Ectodermal cell (in vitro differentiated cells): ENCODE results near the gene PAXX.

Source experiments
- H3K27ac ChIP-seq: 2 replicates; pipeline ENCODE4 v1.7.0; 2013; ENCODE audit warnings: mild to moderate bottlenecking, low read depth, low read length; ENCODE audit not compliant: insufficient read depth, poor library complexity, severe bottlenecking
- H3K27me3 ChIP-seq: 2 replicates; pipeline ENCODE4 v1.7.0; 2013; ENCODE audit warnings: mild to moderate bottlenecking, low read length; ENCODE audit not compliant: insufficient read depth, control insufficient read depth, poor library complexity, severe bottlenecking
- H3K36me3 ChIP-seq: one replicate; pipeline ENCODE4 v1.7.0; 2013; ENCODE audit warnings: low read length; ENCODE audit not compliant: control insufficient read depth, insufficient read depth
- H3K4me1 ChIP-seq: one replicate; pipeline ENCODE4 v1.7.0; 2013; ENCODE audit warnings: low read length; ENCODE audit not compliant: control insufficient read depth, insufficient read depth
- H3K4me3 ChIP-seq: 2 replicates; pipeline ENCODE4 v1.7.0; 2013; ENCODE audit warnings: low read depth, low read length, control low read depth; ENCODE audit not compliant: insufficient read depth
- H3K9me3 ChIP-seq: 2 replicates; pipeline ENCODE4 v1.7.0; 2013; ENCODE audit warnings: mild to moderate bottlenecking, low read length, moderate library complexity; ENCODE audit not compliant: control insufficient read depth
- WGBS, 2 experiments: methylation state at CpG; one replicate each; pipeline ENCODE4 v1.1.7; 2013; ENCODE audit warnings: missing lambda C conversion rate in 2 of 2; 5-methylcytosine and 5-hydroxymethylcytosine counted together

PAXX gene

DNA sequence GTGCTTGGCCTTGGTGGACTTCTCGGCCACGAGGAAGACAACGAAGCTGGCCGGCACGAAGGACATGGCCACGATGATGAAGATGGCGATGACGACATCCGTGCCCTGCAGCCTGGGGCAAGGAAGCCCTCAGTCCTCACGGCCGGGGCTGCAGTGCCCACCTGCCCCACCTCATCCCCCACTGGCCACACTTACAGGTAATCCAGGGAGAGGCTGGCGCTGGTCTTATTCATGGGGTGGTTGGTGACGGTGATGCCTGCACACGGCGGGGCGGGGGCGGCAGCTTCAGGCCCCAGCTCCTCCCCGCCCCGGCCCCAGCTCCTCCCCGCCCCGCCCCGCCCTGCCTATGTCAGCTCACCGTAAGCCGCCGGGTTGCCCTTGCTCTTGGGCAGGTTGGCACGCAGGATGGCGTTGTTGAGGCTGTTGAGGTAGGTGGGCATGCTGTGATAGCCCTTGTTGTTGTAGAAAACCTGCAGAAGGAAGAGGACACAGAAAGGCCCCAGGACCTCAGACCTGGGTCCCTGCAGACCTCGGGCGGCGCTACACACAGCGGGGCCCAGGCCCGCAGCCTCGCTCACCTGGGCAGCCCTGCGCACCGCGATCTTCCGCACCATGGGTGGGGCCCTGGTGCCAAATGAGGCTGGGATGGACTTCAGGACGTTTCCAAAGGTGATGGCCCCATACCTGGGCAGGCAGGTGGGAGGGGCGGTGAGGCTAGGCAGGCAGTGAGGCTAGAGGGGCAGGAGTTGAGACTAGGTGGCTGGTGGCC lies 19.9 kb downstream of the PAXX start:
- Histone ChIP-seq H3K4me3 (no peak overlapping the region), H3K9me3 (no peaks in the 10 kb centered on the region), H3K36me3 (peaks cover 5% of the 10 kb centered on the region), H3K4me1 (peaks cover 7% of the 10 kb centered on the region), H3K27me3 (no peaks in the 10 kb centered on the region), H3K27ac (no peak overlapping the region)
- WGBS, 2 experiments, result 94 to 95% methylated on average over 39 of the region's 39 CpGs

DNA sequence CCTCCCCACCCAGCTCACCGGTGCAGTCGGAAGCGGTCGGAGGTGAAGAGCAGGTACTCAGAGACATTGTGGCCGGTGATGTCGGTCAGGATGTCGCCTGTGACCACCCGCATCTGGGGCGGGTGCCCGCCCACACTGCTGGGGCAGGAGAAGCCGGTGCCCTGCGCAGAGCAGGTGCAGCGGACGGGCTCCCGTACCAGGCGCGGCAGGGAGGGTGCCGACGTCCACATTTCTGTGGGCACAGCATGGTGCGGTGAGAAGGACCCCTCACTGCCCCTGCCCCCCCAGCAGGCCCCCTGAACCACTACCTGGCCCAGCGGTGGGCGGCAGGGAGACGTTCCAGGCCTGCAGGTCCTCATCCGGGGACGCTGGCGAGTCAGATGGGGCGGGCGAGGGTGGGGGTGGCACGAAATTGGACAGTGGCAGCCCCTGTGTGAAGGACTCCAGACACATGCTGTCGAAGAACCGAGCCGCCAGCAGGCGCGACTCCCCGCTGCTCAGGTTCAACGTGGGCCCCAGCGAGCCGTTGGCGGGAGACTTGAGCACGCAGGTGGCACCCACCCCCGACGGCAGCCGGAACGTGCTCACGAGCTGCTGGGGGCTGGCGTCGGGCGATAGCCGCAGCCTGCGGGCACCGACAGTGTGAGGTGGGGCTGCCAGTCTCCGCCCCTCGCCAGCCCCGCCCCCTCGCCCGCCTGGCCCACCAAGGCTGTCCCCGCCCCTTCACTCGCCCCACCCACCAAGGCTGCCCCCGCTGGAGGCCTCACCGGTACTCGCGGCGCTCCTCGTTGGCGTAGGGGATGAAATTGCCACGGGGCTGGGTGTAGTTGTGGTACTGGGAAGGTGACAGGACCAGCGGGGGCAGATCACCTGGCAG lies 20.7 kb downstream of the PAXX start:
- peaks cover 5% of the 10 kb centered on the region for H3K36me3 ChIP-seq
- H3K9me3 ChIP-seq, result no peaks in the 10 kb centered on the region
- WGBS, 2 experiments, result 74 to 81% methylated on average over 66 to 67 of the region's 67 CpGs
- H3K4me1 ChIP-seq, result peaks cover under 1% of the 10 kb centered on the region
- H3K27me3 ChIP-seq, result no peaks in the 10 kb centered on the region
- H3K27ac ChIP-seq, result no peak overlapping the region
- no peak overlapping the region for H3K4me3 ChIP-seq

DNA sequence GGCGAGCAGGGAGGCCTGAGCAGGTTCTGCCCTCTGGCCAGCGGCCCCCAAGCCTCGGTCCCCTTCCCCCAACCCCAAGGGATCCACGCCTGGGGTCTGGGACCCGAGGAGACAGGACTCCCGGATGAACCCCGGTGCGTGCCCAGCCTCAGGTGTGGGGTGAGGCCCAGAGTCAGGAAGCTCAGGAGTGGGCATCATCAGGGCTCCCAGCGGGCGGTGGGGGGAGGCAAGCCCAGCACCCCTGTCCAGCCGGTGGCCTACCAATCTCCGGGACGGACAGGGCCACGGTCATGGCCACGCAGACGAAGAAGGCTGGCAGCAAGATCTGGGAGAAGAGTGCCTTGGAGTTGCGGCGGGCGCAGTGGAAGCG lies 21.3 kb downstream of the PAXX start:
- Histone ChIP-seq H3K36me3 (peaks cover 5% of the 10 kb centered on the region), H3K9me3 (no peaks in the 10 kb centered on the region)
- WGBS, 2 experiments, result 93 to 96% methylated on average over 20 of the region's 20 CpGs

DNA sequence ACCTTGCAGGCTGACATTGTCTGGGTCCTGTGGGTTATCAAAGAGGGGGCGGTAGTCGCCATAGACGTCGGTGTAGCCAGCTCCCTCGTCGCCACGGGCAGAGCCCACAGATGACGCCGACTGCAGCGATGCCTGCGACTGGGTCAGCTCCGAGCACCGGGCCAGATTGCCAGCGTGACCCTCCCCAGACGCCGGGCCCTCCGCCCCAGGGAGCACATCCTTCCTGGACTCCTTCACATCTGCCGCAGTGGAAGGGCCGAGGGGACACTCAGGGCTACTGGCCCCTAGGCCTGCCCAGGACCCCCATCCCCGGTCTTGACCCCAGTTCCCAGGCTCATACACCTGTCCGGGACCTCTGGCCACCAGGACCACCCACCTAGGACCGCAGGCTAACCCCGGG lies 21.9 kb downstream of the PAXX start:
- 92 to 93% methylated on average over 23 of the region's 23 CpGs for WGBS, 2 experiments
- Histone ChIP-seq H3K27ac (no peak overlapping the region), H3K27me3 (no peaks in the 10 kb centered on the region), H3K36me3 (peaks cover 5% of the 10 kb centered on the region), H3K4me1 (no peaks in the 10 kb centered on the region), H3K9me3 (no peaks in the 10 kb centered on the region), H3K4me3 (no peak overlapping the region)

More for the DNA sequence above, 21.3 kb downstream of the PAXX start:
- H3K4me1 ChIP-seq, result no peaks in the 10 kb centered on the region
- no peak overlapping the region for H3K4me3 ChIP-seq
- H3K27me3 ChIP-seq, result no peaks in the 10 kb centered on the region
- no peak overlapping the region for H3K27ac ChIP-seq

DNA sequence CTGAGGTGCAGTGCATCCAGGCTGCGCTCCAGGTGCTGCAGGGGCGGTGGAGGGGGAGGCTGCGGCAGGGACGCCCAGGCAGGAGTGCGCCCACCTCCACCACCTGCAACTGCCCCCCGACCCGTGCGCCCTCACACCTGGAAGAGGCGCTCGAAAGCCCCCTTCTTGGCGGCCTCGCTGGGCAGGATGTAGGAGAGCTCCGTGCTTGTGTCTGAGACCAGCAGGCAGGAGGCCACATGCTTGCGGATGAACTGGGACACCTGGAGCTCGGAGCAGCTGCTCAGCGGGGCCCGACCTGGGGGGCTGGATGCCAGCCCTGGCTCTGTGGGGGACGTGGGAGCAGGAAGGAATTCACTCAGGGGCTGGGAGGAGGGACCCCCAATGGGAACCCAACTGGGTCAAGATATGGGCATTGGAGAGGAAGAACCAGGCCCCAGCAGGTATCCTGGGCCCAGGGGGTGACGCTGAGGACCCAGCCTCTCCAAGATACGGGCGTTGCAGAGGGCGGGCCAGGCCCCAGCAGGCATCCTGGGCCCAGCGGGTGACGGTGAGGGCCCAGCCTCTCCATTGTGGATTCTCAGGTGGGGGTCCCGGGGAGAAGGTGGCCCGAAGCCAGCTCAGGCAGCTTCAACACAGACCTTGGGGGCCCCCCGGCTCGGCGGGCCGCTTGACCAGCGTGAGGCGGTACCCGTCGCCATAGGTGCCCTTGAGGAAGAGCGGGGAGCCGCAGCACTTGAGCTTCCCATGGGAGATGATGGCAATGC lies 22.7 kb downstream of the PAXX start:
- no peak overlapping the region for H3K4me3 ChIP-seq
- H3K9me3 ChIP-seq, result no peaks in the 10 kb centered on the region
- no peaks in the 10 kb centered on the region for H3K27me3 ChIP-seq
- WGBS, 2 experiments, result 94 to 96% methylated on average over 36 of the region's 36 CpGs
- H3K36me3 ChIP-seq, result peaks cover 5% of the 10 kb centered on the region
- H3K27ac ChIP-seq, result no peak overlapping the region
- H3K4me1 ChIP-seq, result no peaks in the 10 kb centered on the region

DNA sequence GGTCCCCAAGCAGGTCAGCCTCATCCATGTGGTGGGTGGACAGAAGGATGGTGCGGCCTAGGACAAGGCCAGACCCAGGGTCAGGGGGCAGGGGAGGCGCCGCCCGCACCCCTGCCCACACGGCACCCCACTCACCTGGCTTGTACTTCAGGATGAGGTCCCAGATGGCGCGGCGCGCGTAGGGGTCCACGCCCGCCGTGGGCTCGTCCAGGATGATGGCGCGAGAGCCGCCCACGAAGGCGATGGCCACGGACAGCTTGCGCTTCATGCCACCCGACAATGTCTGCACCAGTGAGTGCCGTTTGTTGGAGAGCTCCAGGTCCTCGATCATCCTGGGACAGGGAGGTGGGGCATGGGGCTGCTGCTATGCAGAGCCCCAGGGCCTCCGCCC lies 23.3 kb downstream of the PAXX start:
- H3K36me3 ChIP-seq, result peaks cover 5% of the 10 kb centered on the region
- H3K4me3 ChIP-seq, result no peak overlapping the region
- H3K9me3 ChIP-seq, result no peaks in the 10 kb centered on the region
- no peaks in the 10 kb centered on the region for H3K4me1 ChIP-seq
- 96 to 98% methylated on average over 25 of the region's 25 CpGs for WGBS, 2 experiments
- H3K27me3 ChIP-seq, result no peaks in the 10 kb centered on the region
- no peak overlapping the region for H3K27ac ChIP-seq

DNA sequence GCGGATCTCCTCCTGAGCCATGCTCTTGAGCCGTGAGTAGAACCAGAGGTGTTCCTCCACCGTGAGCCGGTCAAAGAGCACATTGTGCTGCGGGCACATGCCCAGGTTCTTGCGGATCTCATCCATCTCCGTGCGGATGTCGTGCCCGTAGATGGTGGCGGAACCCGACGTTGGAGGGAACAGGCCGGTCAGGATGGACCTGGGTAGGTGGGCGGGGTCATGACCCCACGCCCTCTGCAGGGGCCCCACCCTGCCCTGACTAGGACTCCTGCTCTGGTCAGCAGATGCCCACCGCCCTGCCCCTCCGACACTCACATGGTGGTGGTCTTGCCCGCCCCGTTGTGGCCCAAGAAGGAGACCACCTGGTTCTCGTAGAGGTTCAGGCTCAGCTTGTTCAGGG lies 23.8 kb downstream of the PAXX start:
- H3K9me3 ChIP-seq, result no peaks in the 10 kb centered on the region
- WGBS, 2 experiments, result 95 to 96% methylated on average over 21 of the region's 21 CpGs

DNA sequence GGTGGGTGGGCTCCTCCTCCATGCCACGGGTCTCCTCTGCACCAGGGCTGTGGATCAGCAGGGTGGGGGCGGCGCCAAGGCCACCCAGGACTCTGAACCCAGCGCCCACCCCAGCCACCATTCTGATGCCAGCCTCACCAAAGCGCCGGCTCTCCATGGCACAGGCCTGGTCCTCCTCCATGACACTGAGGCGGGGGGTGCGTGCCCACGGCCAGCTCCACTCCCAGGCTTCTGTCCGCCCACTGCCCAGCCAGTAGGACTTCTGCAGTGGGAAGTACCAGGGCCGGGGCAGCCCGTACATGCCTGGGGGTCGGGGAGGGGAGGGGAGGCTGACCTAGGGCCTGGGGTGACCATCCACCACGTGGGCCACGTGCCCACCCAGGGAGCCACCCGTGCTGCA lies 24.2 kb downstream of the PAXX start:
- H3K27ac ChIP-seq, result no peak overlapping the region
- H3K4me1 ChIP-seq, result no peaks in the 10 kb centered on the region
- H3K9me3 ChIP-seq, result no peaks in the 10 kb centered on the region
- no peak overlapping the region for H3K4me3 ChIP-seq
- WGBS, 2 experiments, result 94% methylated on average over 16 of the region's 16 CpGs
- H3K27me3 ChIP-seq, result no peaks in the 10 kb centered on the region
- peaks cover 5% of the 10 kb centered on the region for H3K36me3 ChIP-seq

More for the DNA sequence above, 23.8 kb downstream of the PAXX start:
- no peak overlapping the region for H3K4me3 ChIP-seq
- no peaks in the 10 kb centered on the region for H3K27me3 ChIP-seq
- peaks cover 5% of the 10 kb centered on the region for H3K36me3 ChIP-seq
- H3K4me1 ChIP-seq, result no peaks in the 10 kb centered on the region
- H3K27ac ChIP-seq, result no peak overlapping the region

DNA sequence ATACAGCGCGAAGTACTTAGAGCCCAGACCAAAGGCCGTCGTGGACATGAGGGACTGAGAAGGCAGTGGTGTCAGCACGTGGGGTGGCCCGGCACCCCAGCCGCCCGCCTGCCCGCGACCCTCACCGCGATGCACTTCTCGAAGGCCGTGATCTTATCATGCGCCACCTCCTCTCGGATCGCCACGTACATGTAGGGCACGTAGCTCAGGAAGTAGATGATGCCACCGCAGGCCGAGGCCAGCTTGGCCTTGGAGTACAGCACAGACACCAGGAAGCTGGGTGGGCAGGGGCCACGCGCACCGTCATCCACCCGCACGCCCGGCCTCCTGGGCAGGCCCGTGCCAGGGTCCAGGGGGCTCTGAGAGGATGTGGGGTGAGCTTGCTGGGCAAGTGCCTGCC lies 24.8 kb downstream of the PAXX start:
- H3K9me3 ChIP-seq, result no peaks in the 10 kb centered on the region
- peaks cover 5% of the 10 kb centered on the region for H3K36me3 ChIP-seq
- H3K27me3 ChIP-seq, result no peaks in the 10 kb centered on the region
- no peaks in the 10 kb centered on the region for H3K4me1 ChIP-seq
- no peak overlapping the region for H3K4me3 ChIP-seq
- H3K27ac ChIP-seq, result no peak overlapping the region
- 94% methylated on average over 28 of the region's 28 CpGs for WGBS, 2 experiments
